ENCODE measurements around the gene TRAF5. TPM values are rescaled to one million over a fixed set of nuclear protein-coding genes. Genes with fewer than 3 reads are reported as not detected.

TRAF5 gene
- total and polyA plus RNA-seq, 2 of the 4 experiments (the other 2 are of a cell fraction) = 10.0 to 14.7 TPM

GRCh38 chr1:211296396-211296795, 30.2 kb upstream of the TRAF5 start:
- TF ChIP-seq CTCF (conservative IDR thresholded peaks at IDR 0.05; ENCODE audit: low read depth, low read length) = no peak
- TF ChIP-seq ELK1 (IDR thresholded peaks at IDR 0.05; ENCODE audit: borderline replicate concordance, low read depth, low read length) = no peak
- TF ChIP-seq MXI1 (IDR thresholded peaks at IDR 0.05; ENCODE audit: borderline replicate concordance, low read depth, low read length) = no peak
- TF ChIP-seq BHLHE40 (IDR thresholded peaks at IDR 0.05; ENCODE audit: low read depth, low read length) = no peak
- no TSS peak for BruUV-seq (replicated peaks)
- Histone ChIP-seq H3K23ac (ENCODE audit: low read depth, low read length) (no peak overlapping the region), H3K4ac (ENCODE audit: low read depth, low read length) (no peak overlapping the region), H2AK9ac (replicated peaks; ENCODE audit: low read depth, low read length, poor library complexity) (no peak overlapping the region), H3K4me3 (ENCODE audit: insufficient read depth, low read depth, low read length) (no peak overlapping the region), H2BK5ac (ENCODE audit: low read depth, low read length, poor library complexity, severe bottlenecking) (no peak overlapping the region), H3K4me2 (ENCODE audit: low read depth, low read length) (no peak overlapping the region), H3K9me3 (ENCODE audit: control insufficient read depth, insufficient read depth, low read length) (no peaks in the 10 kb centered on the region), H3K18ac (ENCODE audit: low read depth, low read length) (no peak overlapping the region), H3K56ac (ENCODE audit: extremely low read depth, insufficient read depth, low read length) (no peak overlapping the region), H2BK20ac (ENCODE audit: low read depth, low read length) (no peak overlapping the region), H3K79me1 (ENCODE audit: low read depth in 1 of 2, low read length in 2 of 2) (no peaks in the 10 kb centered on the region; a peak in 1 of 4 replicates), H3K4me1 (ENCODE audit: control insufficient read depth, insufficient read depth, low read length) (no peaks in the 10 kb centered on the region), H3K36me3 (ENCODE audit: control insufficient read depth, insufficient read depth, low read length) (peaks cover 20% of the 10 kb centered on the region), H2BK15ac (ENCODE audit: low read depth, low read length) (no peak overlapping the region), H3K27ac (ENCODE audit: insufficient read depth, low read length) (no peak overlapping the region), H2BK120ac (ENCODE audit: low read depth, low read length) (no peak overlapping the region), H4K91ac (ENCODE audit: insufficient read depth, low read depth, low read length) (no peak overlapping the region), H4K8ac (ENCODE audit: low read depth in 2 of 2, low read length in 2 of 2) (no peak overlapping the region), H3K14ac (replicated peaks; ENCODE audit: low read depth, low read length) (no peak overlapping the region), H2AK5ac (ENCODE audit: low read depth, low read length) (no peak overlapping the region), H2AFZ (replicated peaks; ENCODE audit: low read length, poor library complexity) (no peak overlapping the region), H4K5ac (ENCODE audit: low read depth, low read length) (no peak overlapping the region), H3K9me1 (ENCODE audit: insufficient read depth, low read length) (no peaks in the 10 kb centered on the region), H3K9ac (ENCODE audit: low read depth, low read length) (no peak overlapping the region), H3K27me3 (ENCODE audit: control insufficient read depth, insufficient read depth, low read length) (no peaks in the 10 kb centered on the region), H4K20me1 (ENCODE audit: insufficient read depth, low read length) (no peaks in the 10 kb centered on the region)
- DNase-seq (no peak), ATAC-seq (ENCODE audit: low read depth) (no peak)
- dilution Hi-C loops (cut with HindIII; ENCODE audit: low sequenced_read_pairs, unreplicated experiment) (no loop called here), in situ Hi-C loops (cut with MboI; ENCODE audit: low sequenced_read_pairs) (no loop called here), intact Hi-C loops (cut with micrococcal nuclease) (no loop called here)
- POLR2A ChIA-PET (ENCODE audit: unreplicated experiment) = no interaction called here
- CTCF ChIA-PET = no interaction called here
